H1 (cell line): ENCODE data around the gene ZNF470.

Experiments
- CTCF ChIP-seq, 3 experiments: IDR thresholded peaks; 1 replicate in 2 of 3; 2 replicates in 1 of 3; pipeline versions ENCODE4 v1.5.1 to v1.6.1; 2011; ENCODE audit warnings: low read length in 3 of 3, mild to moderate bottlenecking in 3 of 3, inconsistent platforms in 2 of 3, low read depth in 1 of 3, moderate library complexity in 1 of 3; ENCODE audit not compliant: insufficient read depth in 1 of 3; ENCODE audit errors: control extremely low read depth in 1 of 3
- KDM1A ChIP-seq: fragments of 200-600, 300-600 bp; sonication (generic); IDR thresholded peaks from 2 replicates; pipeline ENCODE4 v1.7.1; 2016; ENCODE audit warnings: mild to moderate bottlenecking, low read length, borderline replicate concordance
- POLR2A ChIP-seq, 2 experiments: IDR thresholded peaks; 1 replicate in 1 of 2; 2 replicates in 1 of 2; pipeline ENCODE4 v1.6.1; 2011; ENCODE audit warnings: low read depth in 2 of 2, low read length in 2 of 2, mild to moderate bottlenecking in 2 of 2; ENCODE audit errors: control extremely low read depth in 1 of 2
- POLR2AphosphoS5 ChIP-seq: IDR thresholded peaks from 2 replicates; pipeline ENCODE4 v1.6.1; 2011; ENCODE audit warnings: low read depth, low read length
- POU5F1 ChIP-seq: IDR thresholded peaks from 2 replicates; pipeline ENCODE4 v1.6.1; 2011; ENCODE audit warnings: low read depth, mild to moderate bottlenecking, low read length, moderate library complexity
- RAD21 ChIP-seq, 2 experiments: IDR thresholded peaks in 1 of 2; conservative IDR thresholded peaks in 1 of 2; 2 replicates each; pipeline ENCODE4 v1.6.1; 2011; ENCODE audit warnings: low read depth in 2 of 2, low read length in 2 of 2, improper control_type of control experiment in 1 of 2, inconsistent platforms in 1 of 2, mild to moderate bottlenecking in 1 of 2, moderate library complexity in 1 of 2
- YY1 ChIP-seq: IDR thresholded peaks from 2 replicates; pipeline ENCODE4 v1.6.1; 2011; ENCODE audit warnings: low read depth, mild to moderate bottlenecking, low read length
- ZNF274 ChIP-seq: IDR thresholded peaks from 2 replicates; pipeline ENCODE4 v1.7.0; 2012; ENCODE audit warnings: low read length, borderline replicate concordance; ENCODE audit errors: extremely low read depth

- TF ChIP-seq YY1: no peak
- TF ChIP-seq CTCF (IDR thresholded peaks at IDR 0.05; ENCODE audit: control extremely low read depth in 1 of 3, insufficient read depth in 1 of 3, low read depth in 1 of 3, low read length in 3 of 3): no peak
- TF ChIP-seq ZNF274: peak; percentile 92
- TF ChIP-seq KDM1A: no peak
- TF ChIP-seq POLR2A (IDR thresholded peaks at IDR 0.05; ENCODE audit: control extremely low read depth in 1 of 2, low read depth in 2 of 2, low read length in 2 of 2): no peak
- no peak for TF ChIP-seq POLR2AphosphoS5
- no peak for TF ChIP-seq POU5F1
- no peak for TF ChIP-seq RAD21 (IDR thresholded peaks at IDR 0.05 in 1 of 2, conservative IDR thresholded peaks at IDR 0.05 in 1 of 2; ENCODE audit: low read depth in 2 of 2, low read length in 2 of 2)
Observed at GRCh38 chr19:56525214-56525860, 41.9 kb upstream of the ZNF470 start.
